HG02588 (cell line): ENCODE measurements around the gene FAM83G.

Experiments used
- ATAC-seq: cut with Tn5 transposase; IDR thresholded peaks from one replicate; pipeline ENCODE4 v1.9.1; 2021; ENCODE audit warnings: mild to moderate bottlenecking, moderate library complexity; ENCODE audit not compliant: unreplicated experiment

FAM83G gene

DNA sequence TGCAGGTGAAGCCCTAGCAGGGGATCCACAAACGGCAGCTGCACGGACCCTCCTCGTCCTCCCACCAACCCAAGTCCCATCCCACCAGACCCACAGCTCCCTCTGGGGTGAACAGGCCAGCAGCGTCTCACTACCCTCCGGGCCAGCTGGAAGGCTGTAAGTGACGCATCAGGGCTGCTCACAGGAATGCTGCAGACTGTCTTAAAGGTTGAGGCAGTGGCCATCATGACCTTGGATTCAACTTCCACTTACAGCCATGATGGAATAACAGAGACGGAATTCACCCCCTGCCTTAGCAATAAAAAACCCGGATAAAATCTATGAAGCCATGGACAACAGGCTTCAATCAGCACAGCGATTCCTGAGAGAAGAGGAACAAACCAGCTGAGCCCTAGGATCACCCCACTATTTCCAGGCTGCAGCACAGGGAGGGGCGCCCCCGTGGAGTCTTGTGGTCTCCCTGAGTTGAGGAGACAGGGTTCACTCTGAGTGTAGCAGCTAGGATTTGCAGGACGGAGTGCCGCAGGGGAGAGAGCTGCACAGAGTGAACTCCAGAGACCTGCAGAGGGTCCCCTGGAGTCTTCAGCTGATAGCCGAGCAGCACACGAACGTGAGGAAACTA, 10.5 kb downstream of the FAM83G start:
- ATAC-seq = no peak

DNA sequence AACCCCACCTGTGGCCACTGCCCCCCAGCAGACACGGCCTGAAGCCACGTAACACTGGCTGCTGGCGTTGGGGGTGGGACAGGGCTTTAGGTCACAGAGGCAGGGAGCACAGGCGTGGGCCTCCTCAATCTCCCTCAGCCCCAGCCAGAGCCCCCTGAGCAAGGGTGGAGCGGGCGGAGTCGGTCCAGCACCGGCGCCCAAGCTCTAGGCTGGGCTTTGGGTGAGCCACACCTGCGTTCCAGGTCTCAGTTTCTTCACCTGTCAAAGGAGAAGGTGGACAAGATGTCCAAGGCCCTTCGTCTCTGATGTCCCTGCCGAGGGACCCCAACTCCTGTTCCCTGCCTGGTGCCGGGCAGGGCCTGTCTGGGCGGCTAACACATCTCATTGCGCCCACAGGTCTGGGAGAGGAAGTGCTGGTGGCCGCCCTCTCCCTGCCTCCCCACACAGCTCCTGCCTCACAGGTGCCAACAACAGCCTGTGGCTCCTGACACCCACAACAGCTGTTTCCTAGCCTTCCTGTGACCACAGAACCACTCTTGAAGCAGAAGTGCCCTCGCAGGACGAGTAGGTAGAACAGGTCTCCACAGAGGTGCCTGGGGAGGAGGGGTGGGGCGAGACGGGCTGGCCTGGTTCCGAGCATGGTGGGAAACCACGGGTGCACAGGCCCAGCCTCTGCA, 12.0 kb downstream of the FAM83G start:
- peak; percentile 46 for ATAC-seq

DNA sequence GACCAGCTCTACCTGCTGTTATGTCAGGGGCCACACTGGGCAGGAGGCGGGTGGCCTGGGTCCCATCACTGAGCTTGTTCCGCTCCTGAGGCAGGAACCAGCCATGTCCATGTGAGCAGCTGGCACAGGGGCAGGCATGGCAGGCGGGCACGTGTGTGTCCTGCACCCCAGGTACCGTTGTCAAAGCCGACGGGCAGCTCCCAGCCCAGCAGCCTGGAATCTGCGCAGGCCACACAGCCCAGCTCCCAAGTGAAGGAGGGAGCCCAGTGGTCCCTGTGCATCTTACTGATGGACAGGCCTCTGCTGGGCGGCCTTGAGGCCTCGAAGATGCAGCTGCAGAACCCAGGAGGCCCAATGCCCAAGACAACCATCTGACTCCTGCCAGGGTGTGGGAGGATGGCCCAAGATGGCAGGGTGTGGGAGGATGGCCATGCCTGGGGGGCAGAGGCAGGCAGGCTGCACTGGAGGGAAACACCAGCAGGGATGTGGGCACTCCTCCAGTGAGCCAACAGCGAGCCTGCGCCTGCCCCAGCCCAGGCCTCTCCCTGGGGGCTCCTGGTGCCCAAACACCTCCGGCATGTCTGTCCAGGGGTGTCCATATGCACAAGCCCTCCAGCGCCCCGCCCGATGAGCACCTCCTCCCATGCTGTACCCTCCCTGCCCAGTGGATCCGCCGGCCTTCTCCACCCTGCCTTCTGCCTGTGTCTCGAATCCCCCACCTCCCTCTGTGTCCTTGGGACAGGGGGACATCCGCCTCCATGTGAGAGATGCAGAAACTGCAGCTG, 12.8 kb downstream of the FAM83G start:
- no peak for ATAC-seq

- ATAC-seq = no peak
These were observed 14.2 kb downstream of the FAM83G start for GRCh38 chr17:18990331-18990730.

DNA sequence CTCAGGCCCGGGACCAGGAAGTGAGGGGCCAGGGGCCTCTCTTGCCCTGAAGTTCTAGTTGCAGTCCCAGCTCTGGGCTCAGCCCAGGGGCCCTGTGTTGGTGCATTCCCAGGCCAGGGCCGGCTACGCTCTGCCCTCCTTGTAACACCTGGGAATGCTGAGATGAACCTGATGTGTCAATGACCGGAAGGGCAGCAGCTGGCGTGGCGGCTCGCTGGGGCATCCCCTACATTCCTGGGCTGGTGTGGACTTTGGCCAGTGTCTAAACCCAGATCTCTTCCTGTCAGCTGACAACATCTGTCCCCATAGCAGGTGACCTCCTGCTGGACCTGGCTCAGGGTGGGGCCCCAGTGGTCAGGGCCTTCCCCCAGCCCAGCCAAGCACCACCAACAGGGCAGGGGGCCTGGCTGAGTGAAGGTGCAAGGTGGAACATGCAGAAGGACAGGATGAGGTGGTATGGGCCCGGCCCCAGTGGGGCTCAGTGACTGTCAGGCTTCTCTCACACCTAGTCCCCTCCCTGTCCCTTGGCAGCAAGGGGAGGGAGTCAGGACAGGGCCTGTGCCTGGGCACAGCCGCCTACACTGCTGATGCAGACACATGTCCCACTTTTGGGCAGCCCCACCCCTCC, 15.9 kb downstream of the FAM83G start:
- ATAC-seq = no peak

DNA sequence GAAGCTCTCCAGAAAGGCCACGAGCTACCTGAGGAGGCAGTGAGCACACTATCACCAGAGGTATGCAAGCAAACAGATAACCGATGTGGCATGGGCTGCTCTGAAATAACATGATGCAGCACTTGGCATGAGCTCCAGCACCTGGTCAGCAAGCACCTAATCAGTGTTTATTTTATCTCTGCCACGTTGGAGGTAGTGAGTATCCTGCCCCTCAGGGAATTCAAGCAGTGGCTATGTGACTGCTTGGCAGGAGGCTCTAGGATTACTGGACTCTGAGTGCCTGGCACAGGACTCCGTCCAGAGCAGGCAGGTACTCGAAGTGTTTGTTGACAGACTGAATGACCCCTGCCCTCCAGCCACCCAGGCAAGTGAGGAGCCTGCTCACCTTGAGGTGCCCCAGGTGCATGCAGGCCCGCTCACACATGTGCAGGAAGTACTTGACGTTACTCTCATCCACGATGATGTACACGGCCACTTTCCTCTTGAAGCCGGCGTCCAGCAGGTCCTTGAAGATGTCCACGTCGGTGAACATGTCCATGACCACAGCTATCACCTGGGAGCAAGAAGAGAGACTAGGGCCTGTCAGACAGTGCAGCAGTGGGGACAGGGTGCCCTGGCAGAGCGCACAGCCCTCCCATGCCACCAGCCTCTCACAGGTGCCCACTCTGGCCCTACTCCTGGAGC, 16.6 kb downstream of the FAM83G start:
- no peak for ATAC-seq

DNA sequence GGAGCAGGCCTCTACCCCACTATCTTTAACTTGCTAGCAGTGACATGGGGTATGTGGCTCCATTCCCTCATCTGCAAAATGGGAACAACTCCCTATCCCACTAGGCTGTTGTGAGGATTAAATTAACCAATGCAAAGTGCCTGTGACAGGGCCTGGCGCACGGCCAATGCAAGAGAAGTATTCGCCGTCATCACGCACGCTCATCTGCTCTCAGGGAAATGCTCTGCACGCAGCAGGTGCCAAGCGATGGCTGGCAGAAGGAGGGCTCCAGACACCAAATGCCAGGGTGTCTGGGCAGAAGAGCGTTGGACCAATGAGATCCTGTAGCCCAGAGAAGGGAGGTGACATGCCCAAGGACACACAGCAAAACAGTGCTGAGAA, 17.3 kb downstream of the FAM83G start:
- no peak for ATAC-seq

DNA sequence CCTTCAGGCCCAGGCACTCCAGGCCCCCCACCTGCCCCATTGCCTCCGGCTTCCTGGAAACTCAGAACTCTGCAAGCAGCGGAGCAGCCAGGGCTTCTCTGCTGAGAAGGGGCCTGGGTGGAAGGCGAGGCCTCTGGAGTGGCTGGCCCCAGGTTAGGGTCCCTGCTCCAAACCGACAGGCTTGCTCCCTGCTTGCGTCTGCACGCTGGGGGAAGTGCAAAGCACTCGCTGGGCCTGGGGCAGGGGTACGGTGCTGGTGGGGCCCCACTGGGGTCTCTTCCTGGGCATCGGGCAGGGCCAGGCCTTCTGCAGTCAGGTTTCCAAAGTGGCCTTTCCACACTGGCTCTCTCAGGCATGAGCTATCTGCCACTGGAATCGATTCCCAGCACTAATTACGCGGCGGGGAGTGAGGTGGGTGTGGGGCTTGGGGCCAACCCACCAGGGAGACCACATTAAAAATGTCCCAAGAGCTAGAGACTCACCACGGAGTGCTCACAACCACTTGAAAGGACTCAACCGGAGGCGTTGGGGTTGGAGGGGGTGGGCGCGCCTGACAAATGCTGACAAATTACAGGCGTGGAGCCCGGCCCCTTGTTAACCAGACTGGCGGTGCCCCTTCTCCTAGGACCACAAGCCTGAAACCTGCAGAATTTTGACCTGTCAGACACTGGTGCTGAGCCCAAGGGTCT, 17.9 kb downstream of the FAM83G start:
- no peak for ATAC-seq

GRCh38 chr17:18985475-18985874, 19.1 kb downstream of the FAM83G start:
- no peak for ATAC-seq

- ATAC-seq = no peak
These were observed 20.1 kb downstream of the FAM83G start for GRCh38 chr17:18984273-18985114.

DNA sequence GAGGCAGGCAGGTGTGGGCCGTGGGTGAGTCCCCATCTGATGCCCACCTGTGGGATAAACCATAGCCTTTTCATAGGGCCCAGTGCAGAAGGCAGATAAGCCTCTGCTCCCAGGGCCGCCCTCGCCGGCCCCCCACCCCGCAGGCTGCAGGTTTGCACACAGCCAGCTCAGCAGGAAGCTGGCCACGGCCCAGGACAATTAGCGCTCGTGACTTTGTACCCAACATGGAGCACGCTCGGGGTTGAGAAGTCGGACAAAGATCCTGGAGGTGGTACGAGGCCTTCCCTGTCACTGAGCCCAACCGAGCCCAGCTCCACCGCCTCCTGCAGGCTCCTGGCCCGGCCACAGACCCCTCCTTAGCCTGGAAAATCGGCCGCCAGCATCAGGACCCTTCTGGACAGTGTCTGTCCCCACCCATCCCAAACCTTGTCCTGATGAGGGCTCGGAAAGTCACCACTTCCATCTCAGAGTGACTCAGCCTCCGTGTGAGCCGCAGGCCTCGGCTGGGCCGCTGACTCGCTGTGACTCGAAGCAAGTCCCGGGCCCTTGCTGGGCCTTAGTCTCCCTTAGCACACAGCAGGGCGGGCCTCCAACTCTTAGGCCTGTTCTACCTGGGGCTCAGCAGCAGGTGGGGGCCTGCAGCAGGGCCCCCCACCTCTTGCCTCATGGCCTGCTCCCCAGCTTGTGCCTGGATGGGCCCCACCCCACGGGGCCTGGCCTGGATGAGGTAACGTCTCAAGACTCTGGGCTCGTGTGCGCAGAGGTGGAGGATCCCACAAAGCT, 22.7 kb downstream of the FAM83G start:
- ATAC-seq = no peak

DNA sequence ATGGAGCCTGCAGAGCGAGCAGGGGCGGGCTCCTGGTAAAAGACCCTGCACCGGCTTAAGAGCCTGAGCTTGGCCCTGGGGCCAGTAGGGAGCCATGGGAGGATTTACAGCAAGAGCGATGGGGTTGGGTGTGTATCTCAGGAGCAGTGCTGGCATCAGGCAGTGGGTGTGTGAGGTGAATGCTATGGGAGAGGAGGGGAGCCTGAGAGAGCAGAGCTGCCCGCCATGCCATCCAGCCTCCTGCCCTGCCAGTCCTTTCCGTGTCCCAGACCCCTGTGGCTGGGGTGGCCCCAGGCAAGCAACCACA, 23.3 kb downstream of the FAM83G start:
- no peak for ATAC-seq

DNA sequence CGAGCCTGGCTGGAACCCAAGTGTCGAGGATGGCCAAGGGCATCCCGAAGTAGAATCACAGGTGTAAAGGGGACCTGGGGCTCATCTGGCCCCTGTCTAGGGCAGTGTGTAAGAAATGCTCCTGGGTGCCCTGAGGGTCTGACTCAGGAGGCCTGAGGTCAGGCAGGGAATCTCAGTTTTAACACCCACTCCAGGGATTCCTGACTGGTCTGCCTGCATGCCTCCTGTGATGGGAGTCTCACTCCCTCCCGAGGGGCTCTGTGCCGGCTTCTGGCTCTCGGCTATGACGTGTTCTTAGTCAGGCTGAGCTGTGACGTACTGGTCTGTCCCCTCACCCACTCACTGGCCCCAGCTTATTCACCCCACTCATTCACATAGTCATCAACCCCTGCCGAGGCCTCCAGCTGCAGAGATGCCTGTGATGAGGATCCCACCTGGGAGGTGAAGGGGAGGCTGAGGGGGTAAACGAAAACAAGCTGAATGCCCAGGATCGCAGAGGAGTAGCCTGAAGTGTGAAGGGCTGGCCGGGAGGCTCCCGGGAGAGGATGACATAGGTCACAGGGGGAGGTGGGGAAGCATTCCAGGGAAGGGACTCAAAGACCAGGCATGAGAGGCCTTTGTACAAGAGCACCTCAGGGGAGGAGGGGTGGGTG, 23.8 kb downstream of the FAM83G start:
- ATAC-seq = no peak

GRCh38 chr17:18978655-18979054, 25.9 kb downstream of the FAM83G start:
- ATAC-seq = no peak

- ATAC-seq = no peak
These were observed 26.5 kb downstream of the FAM83G start for GRCh38 chr17:18978050-18978449.

DNA sequence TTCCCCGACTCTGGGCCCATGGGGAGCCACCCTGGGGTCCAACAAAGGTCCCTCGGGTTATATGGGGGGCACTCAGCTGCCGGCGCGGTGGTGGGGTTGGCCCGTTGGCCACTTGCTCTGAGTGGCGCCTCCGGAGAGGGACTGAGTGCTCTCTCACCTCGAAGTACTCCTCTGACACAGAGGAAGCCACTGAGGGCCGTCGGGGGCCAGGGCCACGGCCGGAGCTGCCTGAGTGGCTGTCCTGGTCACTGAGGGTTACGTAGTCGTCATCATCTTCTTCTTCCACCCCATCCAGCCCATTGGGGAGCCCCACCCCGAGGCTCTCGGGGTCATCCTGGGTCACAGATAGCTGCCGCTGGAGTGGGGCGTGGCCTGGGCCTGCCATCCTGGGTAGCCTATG, 26.9 kb downstream of the FAM83G start:
- no peak for ATAC-seq

DNA sequence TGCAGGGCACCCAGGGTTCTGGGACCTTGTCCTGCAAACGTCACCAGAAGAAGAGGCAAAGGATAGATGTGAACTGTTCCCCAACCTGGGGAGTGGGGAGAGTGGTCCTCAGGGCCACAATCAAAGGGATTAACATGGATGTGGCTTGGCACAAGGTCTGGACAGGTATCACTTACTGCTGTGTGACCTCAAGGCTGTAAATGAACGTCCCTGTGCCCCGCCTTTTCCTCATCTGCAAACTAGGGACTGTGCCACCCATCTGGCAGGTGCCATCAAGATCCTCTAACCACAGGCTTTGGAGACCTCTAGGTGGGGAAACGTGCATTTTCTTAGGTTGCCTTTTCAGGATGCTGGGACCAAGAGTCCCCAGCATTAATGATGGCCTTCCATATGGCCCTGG, 27.5 kb downstream of the FAM83G start:
- ATAC-seq = no peak

DNA sequence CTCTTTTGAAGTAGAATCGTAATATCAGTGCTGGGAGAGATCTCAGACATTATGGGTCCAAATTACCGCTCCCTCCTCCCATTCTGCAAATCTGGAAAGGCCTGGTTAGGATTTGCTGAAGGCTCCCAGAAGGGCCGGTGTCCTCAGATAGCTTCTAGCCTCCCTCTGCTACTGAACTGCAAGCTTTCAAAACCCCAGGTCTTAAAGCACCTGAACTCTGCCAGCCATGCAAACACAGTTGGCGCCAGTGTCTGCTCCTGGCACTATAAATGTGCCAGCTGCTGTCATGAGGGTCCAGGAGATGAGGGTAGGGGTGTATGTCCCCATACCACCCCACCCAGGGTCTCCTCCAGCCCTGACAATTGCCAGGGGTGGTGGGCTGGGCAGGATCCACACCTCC, 28.4 kb downstream of the FAM83G start:
- no peak for ATAC-seq

- no peak for ATAC-seq
These were observed 29.0 kb downstream of the FAM83G start for GRCh38 chr17:18975597-18975996.
